CD4-positive, alpha-beta T cell treated with Interleukin-21 for 1 hour (primary cell): ENCODE results near the gene WDTC1.
"Not testable (repeated sequence)": the region's sequence is repeated elsewhere in the genome, so short reads cannot be mapped to it uniquely, and the experiment has no call there.

ENCODE experiments used
- DNase-seq: peaks from one replicate; pipeline ENCODE4 v3.0.0-alpha.2; 2020

The WDTC1 gene, protein sequence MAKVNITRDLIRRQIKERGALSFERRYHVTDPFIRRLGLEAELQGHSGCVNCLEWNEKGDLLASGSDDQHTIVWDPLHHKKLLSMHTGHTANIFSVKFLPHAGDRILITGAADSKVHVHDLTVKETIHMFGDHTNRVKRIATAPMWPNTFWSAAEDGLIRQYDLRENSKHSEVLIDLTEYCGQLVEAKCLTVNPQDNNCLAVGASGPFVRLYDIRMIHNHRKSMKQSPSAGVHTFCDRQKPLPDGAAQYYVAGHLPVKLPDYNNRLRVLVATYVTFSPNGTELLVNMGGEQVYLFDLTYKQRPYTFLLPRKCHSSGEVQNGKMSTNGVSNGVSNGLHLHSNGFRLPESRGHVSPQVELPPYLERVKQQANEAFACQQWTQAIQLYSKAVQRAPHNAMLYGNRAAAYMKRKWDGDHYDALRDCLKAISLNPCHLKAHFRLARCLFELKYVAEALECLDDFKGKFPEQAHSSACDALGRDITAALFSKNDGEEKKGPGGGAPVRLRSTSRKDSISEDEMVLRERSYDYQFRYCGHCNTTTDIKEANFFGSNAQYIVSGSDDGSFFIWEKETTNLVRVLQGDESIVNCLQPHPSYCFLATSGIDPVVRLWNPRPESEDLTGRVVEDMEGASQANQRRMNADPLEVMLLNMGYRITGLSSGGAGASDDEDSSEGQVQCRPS

GRCh38 chr1:27234049-27234882, at the start of gene WDTC1:
Gene WDTC1 (plus strand): TSS chr1:27234632. CDS start chr1:27261055, 26,423 bp downstream.
- DNase-seq: peak; percentile 99

GRCh38 chr1:27184665-27185064, 49.8 kb upstream of the WDTC1 start:
- not testable (repeated sequence) for DNase-seq

DNA sequence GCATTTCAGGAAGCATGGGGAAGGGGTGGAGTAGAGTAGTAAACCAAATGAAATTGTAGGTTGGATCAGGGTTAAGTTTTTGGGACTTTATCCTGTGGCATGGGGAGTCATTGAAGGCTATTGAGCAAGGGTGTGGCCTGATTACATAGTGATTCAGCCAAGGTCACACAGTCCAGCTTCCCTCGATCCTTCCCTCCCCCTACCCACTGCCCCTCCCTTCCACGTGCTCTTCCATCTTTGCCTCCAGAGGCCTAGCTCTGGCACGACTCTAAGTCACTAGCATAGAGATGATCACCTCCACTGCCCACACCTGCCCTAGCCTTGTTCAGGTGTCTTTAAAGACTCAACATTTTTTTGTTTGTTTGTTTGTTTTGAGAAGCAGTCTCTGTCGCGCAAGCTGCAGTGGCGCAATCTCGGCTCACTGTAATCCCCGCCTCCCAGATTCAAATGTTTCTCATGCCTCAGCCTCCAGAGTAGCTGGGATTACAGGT, 42.3 kb upstream of the WDTC1 start:
- no peak for DNase-seq

DNA sequence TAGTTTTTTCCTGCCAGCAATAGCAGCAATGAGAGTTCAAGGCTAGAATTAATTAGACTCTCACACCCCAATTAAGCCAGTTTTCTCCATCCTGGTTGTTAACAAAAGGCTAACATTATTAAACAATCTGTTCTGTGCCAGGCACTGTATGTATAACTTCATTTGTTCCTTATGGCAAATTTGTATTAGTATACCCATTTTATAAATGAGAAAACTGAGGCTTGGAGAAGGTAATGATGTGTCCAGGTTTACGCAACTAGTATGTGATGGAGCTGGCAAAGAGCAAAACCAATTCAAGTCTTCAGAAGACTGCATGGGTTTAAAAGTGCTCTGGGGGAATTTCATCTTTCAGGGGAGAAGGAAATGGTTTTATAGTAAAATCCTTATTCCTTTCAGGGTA, 41.2 kb upstream of the WDTC1 start:
- no peak for DNase-seq

DNA sequence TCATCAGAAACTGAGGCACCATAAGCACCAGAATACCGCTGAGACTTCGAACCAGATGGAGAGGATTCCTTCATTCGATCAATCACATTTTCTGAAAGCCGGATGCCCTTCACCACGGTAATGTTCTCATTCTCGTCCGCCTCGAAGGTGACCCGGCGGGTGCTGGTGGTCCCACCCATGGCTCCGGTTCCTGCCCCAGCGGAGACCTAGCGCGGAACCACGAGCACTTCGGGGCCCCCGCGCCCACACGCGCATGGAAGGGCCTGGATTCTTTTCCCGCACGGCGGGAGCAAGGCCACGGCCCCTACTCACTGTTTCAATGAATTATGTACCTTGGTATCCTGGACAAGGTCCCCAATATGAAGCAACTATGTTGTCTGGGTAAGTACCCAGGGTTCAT, 33.1 kb upstream of the WDTC1 start:
- DNase-seq: no peak

DNA sequence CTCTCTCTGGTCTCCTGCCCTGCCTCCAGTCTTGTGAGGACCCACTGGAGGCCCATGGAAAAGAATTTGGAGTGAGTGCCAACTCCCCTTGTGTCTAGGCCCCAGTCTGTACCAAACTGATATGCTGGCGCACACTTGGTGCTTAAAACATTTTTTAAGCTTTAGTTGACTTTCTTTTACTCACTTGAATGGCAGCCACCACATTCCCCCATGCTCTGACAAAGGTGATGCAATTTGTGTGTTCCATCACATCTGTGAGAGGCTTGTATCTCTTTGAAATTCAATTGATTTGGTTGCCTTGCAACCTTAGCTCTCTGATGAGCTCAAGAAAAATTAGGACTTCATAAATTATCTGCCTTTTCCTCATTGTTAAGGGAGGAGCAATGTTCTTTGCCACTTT, 30.5 kb upstream of the WDTC1 start:
- no peak for DNase-seq

DNA sequence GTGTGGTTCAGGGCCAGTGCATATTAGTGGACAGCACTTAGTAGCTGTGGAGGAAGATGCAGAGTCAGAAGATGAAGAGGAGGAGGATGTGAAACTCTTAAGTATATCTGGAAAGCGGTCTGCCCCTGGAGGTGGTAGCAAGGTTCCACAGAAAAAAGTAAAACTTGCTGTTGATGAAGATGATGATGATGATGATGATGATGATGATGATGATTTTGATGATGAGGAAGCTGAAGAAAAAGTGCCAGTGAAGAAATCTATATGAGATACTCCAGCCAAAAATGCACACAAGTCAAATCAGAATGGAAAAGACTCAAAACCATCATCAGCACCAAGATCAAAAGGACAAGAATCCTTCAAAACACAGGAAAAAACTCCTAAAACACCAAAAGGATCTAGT, 27.2 kb upstream of the WDTC1 start:
- DNase-seq: not testable (repeated sequence)

DNA sequence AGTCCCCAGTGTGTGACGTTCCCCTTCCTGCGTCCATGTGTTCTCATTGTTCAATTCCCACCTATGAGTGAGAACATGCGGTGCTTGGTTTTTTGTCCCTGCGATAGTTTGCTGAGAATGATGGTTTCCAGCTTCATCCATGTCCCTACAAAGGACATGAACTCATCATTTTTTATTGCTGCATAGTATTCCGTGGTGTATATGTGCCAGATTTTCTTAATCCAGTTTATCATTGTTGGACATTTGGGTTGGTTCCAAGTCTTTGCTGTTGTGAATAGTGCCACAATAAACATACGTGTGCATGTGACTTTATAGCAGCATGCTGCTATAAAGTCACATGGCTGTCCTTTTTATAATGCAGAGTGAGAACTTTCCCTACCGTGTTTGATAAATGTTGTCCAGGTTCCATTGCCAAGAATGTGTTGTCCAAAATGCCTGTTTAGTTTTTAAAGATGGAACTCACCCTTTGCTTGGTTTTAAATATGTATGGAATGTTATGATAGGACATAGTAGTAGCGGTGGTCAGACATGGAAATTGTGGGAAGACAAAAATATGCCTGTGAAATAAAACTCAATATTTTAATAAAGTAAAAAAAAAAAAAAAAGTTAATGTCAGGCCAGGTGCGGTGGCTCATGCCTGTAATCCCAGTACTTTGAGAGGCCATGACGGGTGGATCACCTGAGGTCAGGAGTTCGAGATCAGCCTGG, 26.1 kb upstream of the WDTC1 start:
- not testable (repeated sequence) for DNase-seq

DNA sequence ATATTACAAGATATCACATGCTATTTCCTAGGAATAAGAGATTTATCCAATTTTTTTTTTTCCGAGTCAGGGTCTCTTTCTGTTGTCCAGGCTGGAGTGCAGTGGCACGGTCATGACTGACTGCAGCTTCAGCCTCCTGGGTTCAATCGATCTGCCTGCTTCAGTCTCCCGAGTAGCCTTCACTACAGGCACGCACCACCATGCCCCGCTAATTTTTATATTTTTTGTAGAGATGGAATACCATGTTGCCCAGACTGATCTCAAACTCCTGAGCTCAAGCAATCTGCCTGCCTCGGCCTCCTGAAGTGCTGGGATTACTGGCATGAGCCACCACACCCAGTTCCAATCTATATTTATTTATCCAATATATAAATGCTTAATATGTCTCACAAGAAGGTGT, 18.0 kb upstream of the WDTC1 start:
- DNase-seq: no peak

DNA sequence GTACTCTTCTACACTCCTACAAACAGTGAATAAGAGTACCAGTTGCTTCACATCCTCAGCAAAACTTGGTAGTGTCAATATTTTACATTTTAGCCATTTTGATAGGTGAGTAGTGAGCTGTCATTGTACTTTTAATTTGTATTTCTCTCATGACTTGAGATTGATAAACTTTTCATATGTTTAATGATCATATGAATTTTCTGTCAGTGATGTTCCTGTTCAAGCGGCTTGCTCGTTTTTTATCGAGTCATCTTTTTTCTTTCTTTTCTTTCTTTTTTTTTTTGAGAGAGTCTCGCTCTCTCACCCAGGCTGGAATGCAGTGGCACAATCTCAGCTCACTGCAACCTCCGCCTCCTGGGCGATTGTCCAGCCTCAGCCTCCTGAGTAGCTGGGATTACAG, 17.0 kb upstream of the WDTC1 start:
- DNase-seq: no peak

DNA sequence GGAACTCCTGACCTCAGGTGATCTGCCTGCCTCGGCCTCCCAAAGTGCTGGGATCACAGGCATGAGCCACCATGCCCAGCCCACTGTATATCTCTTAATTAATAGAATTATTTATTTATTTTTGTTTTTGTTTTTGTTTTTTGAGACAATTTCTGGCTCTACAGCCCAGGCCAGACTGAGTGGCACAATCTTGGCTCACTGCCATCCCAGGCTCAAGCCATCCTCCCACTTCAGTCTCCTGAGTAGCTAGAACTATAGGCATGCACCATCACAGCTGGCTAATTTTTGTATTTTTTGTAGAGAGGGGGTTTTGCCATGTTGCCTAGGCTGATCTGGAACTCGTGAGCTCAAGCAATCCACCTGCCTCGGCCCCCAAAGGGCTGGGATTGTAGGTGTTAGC, 15.7 kb upstream of the WDTC1 start:
- no peak for DNase-seq

- DNase-seq: no peak
These were observed 14.3 kb upstream of the WDTC1 start for GRCh38 chr1:27220096-27220495.

GRCh38 chr1:27220702-27221497, 13.5 kb upstream of the WDTC1 start:
- DNase-seq: not testable (repeated sequence)

DNA sequence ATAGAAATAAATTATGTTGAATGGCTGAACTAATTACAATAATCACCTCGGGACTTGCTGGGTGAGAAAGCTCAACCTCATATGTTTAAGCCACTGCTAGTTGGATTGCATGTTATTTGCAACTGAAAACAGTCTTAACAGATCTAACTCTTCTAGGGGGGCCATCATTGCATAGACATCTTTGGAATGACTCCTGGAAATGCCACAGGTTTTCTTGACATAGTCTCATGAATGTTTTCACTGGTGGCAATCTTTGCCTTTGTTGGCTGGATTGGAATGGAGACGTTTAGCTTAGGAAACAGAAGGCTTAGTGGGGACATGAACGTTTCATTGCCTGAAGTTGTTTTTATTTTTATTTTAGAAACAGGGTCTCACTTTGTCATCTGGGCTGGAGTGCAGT, 8.8 kb upstream of the WDTC1 start:
- DNase-seq: no peak

- DNase-seq: no peak
These were observed 6.7 kb upstream of the WDTC1 start for GRCh38 chr1:27227765-27228164.

DNA sequence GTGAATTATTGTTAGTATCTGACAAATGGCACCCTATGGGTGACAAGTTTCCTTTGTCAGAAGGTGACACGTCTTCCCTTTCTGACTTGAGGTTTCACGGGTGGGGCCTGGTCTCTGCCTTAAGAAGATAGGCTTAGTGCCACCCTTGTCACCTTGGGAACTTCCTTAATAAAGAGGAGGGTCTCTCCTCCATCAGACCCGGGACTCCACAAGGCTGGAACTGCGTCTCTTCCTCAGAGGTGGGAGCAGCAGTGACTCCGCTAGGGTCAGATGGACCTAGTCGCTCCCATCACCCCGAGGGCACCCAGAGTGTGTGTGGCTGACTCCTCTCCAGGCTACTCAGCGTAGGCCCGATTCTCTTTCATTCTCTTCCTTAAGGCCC, 774 bp upstream of the WDTC1 start:
- DNase-seq: peak; percentile 56

DNA sequence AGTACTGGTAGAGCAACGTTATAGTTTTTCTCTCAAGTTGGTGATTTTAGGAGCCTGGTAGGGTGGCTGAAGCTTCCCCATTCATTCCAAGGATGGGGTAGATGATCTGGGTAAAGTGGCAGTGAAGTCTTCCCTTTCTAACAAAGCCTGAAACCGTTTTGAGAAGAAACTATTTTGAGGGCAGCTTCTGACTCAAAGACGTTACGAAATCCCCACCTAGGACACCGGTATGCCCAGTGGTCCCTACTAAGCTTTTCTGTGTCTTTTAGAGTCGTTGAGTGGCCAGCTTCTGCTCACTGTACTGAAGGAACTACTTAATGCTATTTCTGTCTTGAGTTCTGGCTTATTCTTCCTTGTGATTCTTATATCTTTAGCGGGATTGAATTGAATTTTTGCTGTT, 1.4 kb downstream of the WDTC1 start:
- no peak for DNase-seq

- DNase-seq: no peak
These were observed 2.7 kb downstream of the WDTC1 start for GRCh38 chr1:27237112-27237511.

DNA sequence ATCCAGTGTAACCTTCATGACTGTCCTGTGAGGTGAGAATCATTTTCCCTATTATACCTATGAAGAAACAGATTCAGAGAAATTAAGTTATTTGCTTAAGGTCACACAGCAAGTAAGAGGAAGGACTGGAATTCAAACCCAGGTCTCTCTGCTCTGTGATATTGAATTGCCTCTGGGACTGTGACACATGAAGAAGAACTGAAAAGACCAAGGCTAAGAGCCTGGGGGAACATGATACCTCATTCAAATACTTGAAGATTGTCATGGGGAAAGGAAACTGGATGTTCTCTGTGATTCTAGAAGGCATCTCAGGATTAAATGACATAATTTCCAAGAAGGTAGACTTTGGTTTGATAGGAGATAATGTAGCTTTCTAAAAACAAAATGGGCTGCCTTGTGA, 3.6 kb downstream of the WDTC1 start:
- no peak for DNase-seq

GRCh38 chr1:27241677-27242076, 7.2 kb downstream of the WDTC1 start:
- DNase-seq: no peak

DNA sequence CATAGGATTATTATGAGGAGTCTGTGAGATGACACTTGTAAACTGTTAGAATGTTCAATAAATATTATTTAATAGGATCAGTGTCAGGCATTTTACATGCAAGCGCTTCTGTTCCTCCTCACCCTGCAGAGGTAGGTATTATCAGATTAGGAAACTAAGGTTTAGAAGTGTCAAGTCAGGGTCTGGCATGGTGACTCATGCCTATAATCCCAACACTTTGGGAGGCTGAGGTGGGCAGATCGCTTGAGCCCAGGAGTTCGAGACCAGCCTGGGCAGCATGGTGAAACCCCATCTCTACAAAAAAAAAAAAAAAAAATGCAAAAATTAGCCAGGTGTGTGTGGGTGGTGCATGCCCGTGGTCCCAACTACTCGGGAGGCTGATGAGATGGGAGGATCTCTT, 9.2 kb downstream of the WDTC1 start:
- DNase-seq: not testable (repeated sequence)

- DNase-seq: no peak
These were observed 11.8 kb downstream of the WDTC1 start for GRCh38 chr1:27246194-27246593.
